ENCODE data around the gene LAYN.

- TF ChIP-seq NFE2L2 (IDR thresholded peaks at IDR 0.05; ENCODE audit: low read depth, low read length) (no peak), CTCF (conservative IDR thresholded peaks at IDR 0.05; ENCODE audit: low read depth, low read length) (no peak), POLR2A (IDR thresholded peaks at IDR 0.05; ENCODE audit: low read depth, low read length) (no peak), USF2 (IDR thresholded peaks at IDR 0.05; ENCODE audit: low read depth, low read length) (no peak), RAD21 (IDR thresholded peaks at IDR 0.05; ENCODE audit: low read length) (no peak), CEBPB (IDR thresholded peaks at IDR 0.05; ENCODE audit: low read depth, low read length) (no peak), ELK1 (IDR thresholded peaks at IDR 0.05; ENCODE audit: borderline replicate concordance, low read depth, low read length) (no peak), SMC3 (IDR thresholded peaks at IDR 0.05; ENCODE audit: low read depth, low read length) (no peak), BHLHE40 (IDR thresholded peaks at IDR 0.05; ENCODE audit: low read depth, low read length) (no peak), RFX5 (IDR thresholded peaks at IDR 0.05; ENCODE audit: low read depth, low read length) (no peak)
These were observed 40.0 kb upstream of the LAYN start for GRCh38 chr11:111500481-111500880.

Data from IMR-90 (cell line).